Measurements from ENCODE around the gene AMPD3. TPM values are rescaled to one million over a fixed set of nuclear protein-coding genes. Genes with fewer than 3 reads are reported as not detected.

AMPD3 gene
- total RNA-seq, 1 donor from 2014 or later, result 7.1 TPM

DNA sequence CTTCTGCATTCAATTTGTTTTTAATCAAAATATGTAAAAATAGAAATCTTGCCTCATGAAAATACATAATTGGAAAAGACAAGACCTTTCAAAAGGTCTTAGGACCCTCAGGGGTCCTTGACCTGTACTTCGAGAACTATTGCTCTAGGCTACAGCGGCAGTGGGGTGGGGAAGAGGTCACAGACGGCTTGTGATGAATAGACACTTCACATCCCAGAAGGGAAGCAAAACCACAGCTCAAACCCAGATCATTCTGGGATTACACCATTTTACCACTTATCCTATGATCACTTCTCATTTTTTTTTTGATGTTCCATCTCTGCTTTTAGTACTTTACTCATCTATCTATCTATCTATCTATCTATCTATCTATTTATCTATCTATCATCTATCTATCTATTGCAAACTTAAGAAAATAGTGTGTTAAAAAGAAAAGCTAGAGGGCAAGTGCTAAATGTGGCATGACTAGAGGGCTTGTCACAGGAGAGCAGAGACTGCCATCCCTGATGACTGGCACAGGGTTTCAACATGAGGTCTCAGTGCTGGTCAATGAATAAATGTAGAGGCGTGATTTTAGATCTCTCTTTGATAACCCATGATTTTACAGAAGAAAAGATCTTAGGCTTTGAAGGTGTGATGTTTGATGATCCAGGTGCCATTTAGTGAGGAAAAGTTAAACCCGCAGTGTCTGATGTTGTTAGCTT, 48.9 kb downstream of the AMPD3 start:
- no peak for TF ChIP-seq CTCF (conservative IDR thresholded peaks at IDR 0.05; ENCODE audit: low read depth, low read length)
- DNase-seq (ENCODE audit: low read depth), result no peak
- H3K4me3 ChIP-seq (ENCODE audit: low read depth, low read length), result no peak overlapping the region

DNA sequence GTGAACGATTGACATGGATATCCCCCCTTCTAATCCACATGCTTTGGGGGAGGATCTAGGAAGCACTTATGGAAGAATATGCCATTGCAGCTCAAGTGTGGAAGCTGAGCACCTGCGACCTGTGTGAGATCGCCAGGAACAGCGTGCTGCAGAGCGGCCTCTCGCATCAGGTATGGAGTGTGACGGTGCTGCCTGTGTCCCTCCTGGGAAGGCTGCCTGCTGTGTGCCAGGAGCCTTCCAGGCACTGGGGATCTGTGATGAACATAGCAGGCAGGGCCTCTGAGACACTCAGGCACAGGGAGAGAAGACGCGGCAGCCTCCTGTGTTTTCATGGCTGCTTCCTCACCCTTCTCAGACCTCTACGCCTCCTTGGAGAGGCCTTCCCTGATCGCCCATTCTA, 49.4 kb downstream of the AMPD3 start:
- no peak overlapping the region for H3K4me3 ChIP-seq (ENCODE audit: low read depth, low read length)
- DNase-seq (ENCODE audit: low read depth), result no peak
- TF ChIP-seq CTCF (conservative IDR thresholded peaks at IDR 0.05; ENCODE audit: low read depth, low read length), result no peak

DNA sequence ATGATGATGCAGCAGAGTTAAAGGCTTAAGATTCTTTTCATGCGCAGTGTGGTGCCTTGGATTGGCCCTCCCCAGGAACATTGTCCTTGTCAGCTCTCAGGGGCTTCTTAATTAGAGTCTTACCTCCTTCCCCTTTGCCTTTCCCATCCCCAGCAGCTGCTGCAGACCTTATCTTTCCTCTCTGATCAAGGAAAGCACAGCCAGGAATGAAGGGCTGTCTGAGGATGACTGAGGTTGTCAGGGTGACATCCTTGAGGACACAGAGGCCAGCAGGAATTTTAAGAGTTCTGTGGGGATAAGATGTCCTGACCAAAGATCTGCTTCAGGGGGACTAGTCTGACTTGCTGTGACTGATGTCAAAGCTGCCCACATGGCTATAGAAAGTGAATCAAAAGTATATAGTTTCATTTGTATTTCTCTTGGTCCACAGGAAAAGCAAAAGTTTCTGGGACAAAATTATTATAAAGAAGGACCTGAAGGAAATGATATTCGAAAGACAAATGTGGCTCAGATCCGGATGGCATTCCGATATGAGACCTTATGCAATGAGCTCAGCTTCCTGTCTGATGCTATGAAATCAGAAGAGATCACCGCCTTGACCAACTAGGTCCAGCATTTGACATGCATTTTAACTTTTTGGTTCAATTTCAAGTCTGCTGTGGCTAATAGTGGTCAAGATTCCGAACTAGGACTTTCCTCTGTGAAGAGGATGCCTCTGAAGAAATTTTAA, 50.4 kb downstream of the AMPD3 start:
- no peak overlapping the region for H3K4me3 ChIP-seq (ENCODE audit: low read depth, low read length)
- no peak for DNase-seq (ENCODE audit: low read depth)
- no peak for TF ChIP-seq CTCF (conservative IDR thresholded peaks at IDR 0.05; ENCODE audit: low read depth, low read length)

GRCh38 chr11:10506008-10506370, 50.9 kb downstream of the AMPD3 start:
- no peak for TF ChIP-seq CTCF (conservative IDR thresholded peaks at IDR 0.05; ENCODE audit: low read depth, low read length)
- H3K4me3 ChIP-seq (ENCODE audit: low read depth, low read length), result no peak overlapping the region
- DNase-seq (ENCODE audit: low read depth), result no peak

- no peak overlapping the region for H3K4me3 ChIP-seq (ENCODE audit: low read depth, low read length)
- TF ChIP-seq CTCF (conservative IDR thresholded peaks at IDR 0.05; ENCODE audit: low read depth, low read length), result no peak
- no peak for DNase-seq (ENCODE audit: low read depth)
These were observed 56.1 kb downstream of the AMPD3 start for GRCh38 chr11:10511181-10511621.

DNA sequence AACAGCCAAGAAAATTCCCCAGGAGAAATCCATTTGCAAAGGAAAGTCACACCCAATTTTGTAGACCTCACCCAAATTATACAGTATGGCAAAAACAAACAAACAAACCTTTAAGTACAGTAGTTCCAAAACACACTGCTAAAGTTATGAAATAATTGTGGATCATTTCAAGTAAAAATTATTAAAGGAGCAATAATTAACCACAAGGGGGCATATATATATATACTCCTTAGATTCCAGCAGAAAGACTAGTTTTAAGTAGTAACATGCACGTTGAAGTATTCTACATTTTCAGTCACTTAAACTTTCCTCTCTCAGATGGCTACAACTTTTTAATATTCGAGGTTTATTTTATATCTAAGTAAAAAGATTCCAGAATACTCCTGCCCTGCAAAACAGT, 59.1 kb downstream of the AMPD3 start:
- TF ChIP-seq CTCF (conservative IDR thresholded peaks at IDR 0.05; ENCODE audit: low read depth, low read length), result peak; percentile 26
- DNase-seq (ENCODE audit: low read depth), result no peak
- H3K4me3 ChIP-seq (ENCODE audit: low read depth, low read length), result no peak overlapping the region
